A673 (cell line): Measurements from ENCODE around the gene RFX1.

ENCODE experiments used
- CTCF ChIP-seq: fragments of 300-800, 200-600 bp; sonication (generic); conservative IDR thresholded peaks from 2 replicates; pipeline ENCODE4 v1.5.1; 2017; ENCODE audit warnings: low read depth, mild to moderate bottlenecking, antibody characterized with exemption, low read length, moderate library complexity, mixed read lengths
- EZH2 ChIP-seq: fragments of 200-600 bp; sonication (generic); IDR thresholded peaks from 2 replicates; pipeline ENCODE4 v1.6.1; 2017; ENCODE audit warnings: borderline replicate concordance, low read depth, mild to moderate bottlenecking, mixed read lengths, antibody characterized with exemption, low read length; ENCODE audit not compliant: poor library complexity, severe bottlenecking

DNA sequence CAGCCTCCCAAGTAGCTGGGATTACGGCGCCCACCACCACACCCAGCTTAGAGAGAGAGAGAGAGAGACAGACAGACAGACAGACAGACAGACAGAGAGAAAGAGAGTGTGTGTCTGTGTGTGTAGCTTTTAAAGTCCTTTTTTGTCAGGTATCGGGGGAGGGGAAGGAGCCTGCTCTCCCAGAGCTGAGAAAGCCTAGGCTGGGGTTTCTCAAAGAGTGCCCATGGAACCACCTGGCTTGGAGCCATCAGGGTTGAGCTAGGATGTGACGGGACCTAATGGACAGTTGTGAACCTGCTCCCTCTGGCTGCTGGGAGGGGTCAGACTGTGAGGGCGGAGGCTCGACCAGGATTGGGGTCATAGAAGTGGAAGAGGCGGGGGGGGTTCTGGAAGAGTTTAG lies 16.6 kb downstream of the RFX1 start:
- TF ChIP-seq CTCF (no peak), EZH2 (no peak)
